Skeletal muscle satellite cell (primary cell): ENCODE data around the gene SH3BP4.

ENCODE experiments used
- H3K27me3 ChIP-seq: 2 replicates; pipeline ENCODE4 v1.7.0; 2013; ENCODE audit warnings: low read length; ENCODE audit not compliant: control insufficient read depth, insufficient read depth
- H3K36me3 ChIP-seq: 2 replicates; pipeline ENCODE4 v1.7.0; 2013; ENCODE audit warnings: mild to moderate bottlenecking, control low read depth, low read length; ENCODE audit not compliant: insufficient read depth
- H3K4me1 ChIP-seq: 2 replicates; pipeline ENCODE4 v1.7.0; 2013; ENCODE audit warnings: low read length; ENCODE audit not compliant: control insufficient read depth, insufficient read depth
- H3K4me2 ChIP-seq: 2 replicates; pipeline ENCODE4 v1.7.0; 2013; ENCODE audit warnings: mild to moderate bottlenecking, low read length
- H3K4me3 ChIP-seq: 2 replicates; pipeline ENCODE4 v1.7.0; 2013; ENCODE audit warnings: low read length
- H3K9ac ChIP-seq: 2 replicates; pipeline ENCODE4 v1.7.0; 2013; ENCODE audit warnings: mild to moderate bottlenecking, low read depth, low read length, moderate library complexity
- H3K9me3 ChIP-seq: replicated peaks from 2 replicates; pipeline ENCODE4 v1.7.0; 2013; ENCODE audit warnings: mild to moderate bottlenecking, control low read depth, low read length

Gene SH3BP4

DNA sequence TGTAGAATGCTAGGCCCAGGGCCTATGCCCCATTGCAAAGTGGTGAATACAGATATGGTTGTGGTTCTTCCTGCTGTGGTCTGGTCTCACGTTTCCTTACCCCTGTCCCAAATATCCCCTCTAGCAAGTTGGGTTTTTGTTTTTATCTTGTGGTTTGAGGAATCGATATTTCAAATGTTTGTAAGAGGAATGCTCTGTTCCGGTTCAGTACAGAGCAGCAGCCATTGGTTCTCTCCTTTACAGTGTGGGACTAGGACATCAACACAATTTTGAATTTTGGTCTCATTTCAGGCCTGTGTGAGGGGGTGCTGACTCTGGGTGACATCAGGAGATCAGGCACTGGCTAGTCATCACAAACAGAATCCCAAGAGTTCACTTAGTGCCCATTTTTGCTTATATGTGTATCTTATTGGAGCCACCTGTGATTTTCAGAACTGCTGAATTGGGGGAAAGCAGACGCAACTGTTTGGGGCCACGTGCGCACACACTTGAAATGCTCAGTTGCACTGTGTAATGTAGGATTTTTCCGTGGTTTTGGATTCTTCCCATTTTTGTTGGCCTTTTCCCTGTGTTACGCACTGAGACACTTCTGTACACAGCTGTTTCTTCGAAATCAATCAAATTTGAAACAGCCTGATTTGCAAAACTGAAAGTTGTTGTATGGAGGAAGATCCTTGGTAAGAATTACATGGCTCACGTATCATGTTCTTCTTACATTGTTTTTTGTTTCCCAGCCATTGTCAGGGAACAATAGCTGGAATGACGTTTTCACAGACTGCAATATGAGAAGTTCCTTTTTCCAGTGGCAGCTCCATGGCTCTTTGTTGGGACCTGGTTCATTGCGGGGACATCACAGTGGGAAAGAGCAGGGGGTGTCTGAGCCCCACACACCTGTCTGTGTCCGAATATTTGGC is 8.6 kb downstream of the SH3BP4 start:
- H3K27me3 ChIP-seq = no peaks in the 10 kb centered on the region
- H3K4me2 ChIP-seq = peak overlapping the region; percentile 64
- peaks cover 23% of the 10 kb centered on the region for H3K36me3 ChIP-seq
- H3K9ac ChIP-seq = peak overlapping the region; percentile 23
- peaks cover 72% of the 10 kb centered on the region for H3K4me1 ChIP-seq
- no peak overlapping the region for H3K4me3 ChIP-seq
- no peaks in the 10 kb centered on the region for H3K9me3 ChIP-seq

GRCh38 chr2:234961784-234962183 is 10.0 kb downstream of the SH3BP4 start:
- Histone ChIP-seq H3K9me3 (no peaks in the 10 kb centered on the region), H3K9ac (no peak overlapping the region), H3K36me3 (peaks cover 19% of the 10 kb centered on the region), H3K4me1 (peaks cover 65% of the 10 kb centered on the region), H3K4me2 (no peak overlapping the region), H3K27me3 (no peaks in the 10 kb centered on the region), H3K4me3 (no peak overlapping the region)

DNA sequence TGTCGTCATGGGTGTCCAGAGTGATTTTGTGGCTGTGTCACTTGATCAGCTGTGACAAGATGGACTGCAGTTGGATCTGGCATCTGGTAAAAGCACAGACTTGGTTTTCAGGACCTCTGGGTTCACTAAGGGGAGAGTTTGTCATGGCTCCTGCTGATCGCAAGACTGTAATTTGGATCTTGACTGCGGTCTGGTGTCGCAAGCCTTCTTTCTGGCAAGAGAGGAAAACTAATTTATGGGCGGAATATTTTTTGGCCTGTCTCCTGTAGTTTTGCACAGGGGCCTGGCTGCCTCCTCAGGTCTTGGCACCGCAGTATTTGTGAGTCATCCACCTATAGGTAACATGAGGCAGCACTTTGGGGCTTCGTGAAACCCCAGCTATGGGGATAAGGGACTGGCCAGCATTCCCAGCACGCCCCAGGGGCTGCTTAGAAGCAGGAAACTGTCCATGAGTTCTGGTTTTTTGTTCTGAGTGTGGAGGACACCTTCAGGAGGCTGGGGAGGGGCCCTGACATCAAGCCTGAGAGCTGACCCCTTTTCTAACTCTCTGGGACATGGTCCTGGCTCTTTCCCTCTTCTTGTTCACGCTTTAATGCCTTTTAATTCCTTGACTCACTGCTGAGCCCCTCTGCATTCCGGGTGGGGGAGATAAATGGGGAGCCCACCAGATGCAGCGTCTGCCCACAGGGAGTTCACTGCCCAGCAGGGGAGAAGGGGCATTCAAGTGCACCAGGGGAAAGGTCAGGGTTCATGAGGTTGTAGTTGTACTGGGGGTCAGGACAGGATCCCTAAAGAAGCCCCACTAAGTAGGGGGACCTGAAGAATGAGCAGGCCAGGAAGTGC is 12.2 kb downstream of the SH3BP4 start:
- Histone ChIP-seq H3K4me1 (peaks cover 58% of the 10 kb centered on the region), H3K4me3 (peak overlapping the region; percentile 35), H3K27me3 (no peaks in the 10 kb centered on the region), H3K9me3 (no peaks in the 10 kb centered on the region), H3K4me2 (peak overlapping the region; percentile 76), H3K9ac (peak overlapping the region; percentile 48), H3K36me3 (peaks cover 24% of the 10 kb centered on the region)

DNA sequence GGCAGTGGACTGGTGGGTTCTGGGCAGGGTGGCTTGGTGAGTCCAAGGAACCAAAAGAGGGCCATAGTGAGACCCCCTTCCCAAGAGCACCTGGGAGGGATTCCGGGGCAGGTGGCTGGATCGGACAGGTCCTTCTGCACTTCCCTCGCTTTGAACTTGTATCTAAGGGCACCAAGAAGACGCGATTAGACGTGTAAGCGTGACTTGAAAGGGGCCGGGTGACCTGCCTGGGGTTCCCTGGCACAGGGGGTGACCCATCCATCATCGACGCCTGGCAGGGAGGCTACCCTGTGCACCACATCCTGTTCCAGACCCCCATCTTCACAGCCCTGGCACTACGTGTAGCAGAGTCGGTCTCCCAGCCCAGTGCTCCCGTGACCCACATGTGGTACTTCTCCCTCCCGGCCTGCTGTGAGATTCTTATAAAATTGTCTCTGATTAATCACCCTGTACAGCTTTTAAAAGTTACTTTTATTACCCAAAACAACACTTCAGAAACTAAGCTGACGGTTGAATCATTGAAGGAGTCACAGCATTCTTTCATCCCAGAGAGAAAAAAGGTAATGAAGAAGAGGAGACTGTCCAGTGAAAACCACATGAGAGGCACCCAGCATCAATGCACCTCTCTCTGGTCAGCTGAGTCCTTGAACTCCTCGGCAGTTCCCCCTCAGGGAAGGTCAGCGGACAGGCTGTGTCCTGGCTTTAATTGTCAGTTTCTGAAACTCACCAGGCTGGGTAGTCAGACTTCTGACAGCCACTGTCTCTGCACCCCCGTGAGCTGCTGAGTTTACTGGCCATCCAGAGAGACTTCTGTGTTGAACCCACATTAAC is 13.0 kb downstream of the SH3BP4 start:
- H3K36me3 ChIP-seq = peaks cover 30% of the 10 kb centered on the region
- no peaks in the 10 kb centered on the region for H3K27me3 ChIP-seq
- H3K9me3 ChIP-seq = no peaks in the 10 kb centered on the region
- peaks cover 66% of the 10 kb centered on the region for H3K4me1 ChIP-seq
- H3K4me3 ChIP-seq = no peak overlapping the region
- H3K4me2 ChIP-seq = peak overlapping the region; percentile 76
- peak overlapping the region; percentile 48 for H3K9ac ChIP-seq

GRCh38 chr2:234966340-234966739 is 14.5 kb downstream of the SH3BP4 start:
- no peaks in the 10 kb centered on the region for H3K27me3 ChIP-seq
- peaks cover 35% of the 10 kb centered on the region for H3K36me3 ChIP-seq
- H3K4me1 ChIP-seq = peaks cover 64% of the 10 kb centered on the region
- H3K4me2 ChIP-seq = no peak overlapping the region
- no peak overlapping the region for H3K4me3 ChIP-seq
- no peaks in the 10 kb centered on the region for H3K9me3 ChIP-seq
- no peak overlapping the region for H3K9ac ChIP-seq

DNA sequence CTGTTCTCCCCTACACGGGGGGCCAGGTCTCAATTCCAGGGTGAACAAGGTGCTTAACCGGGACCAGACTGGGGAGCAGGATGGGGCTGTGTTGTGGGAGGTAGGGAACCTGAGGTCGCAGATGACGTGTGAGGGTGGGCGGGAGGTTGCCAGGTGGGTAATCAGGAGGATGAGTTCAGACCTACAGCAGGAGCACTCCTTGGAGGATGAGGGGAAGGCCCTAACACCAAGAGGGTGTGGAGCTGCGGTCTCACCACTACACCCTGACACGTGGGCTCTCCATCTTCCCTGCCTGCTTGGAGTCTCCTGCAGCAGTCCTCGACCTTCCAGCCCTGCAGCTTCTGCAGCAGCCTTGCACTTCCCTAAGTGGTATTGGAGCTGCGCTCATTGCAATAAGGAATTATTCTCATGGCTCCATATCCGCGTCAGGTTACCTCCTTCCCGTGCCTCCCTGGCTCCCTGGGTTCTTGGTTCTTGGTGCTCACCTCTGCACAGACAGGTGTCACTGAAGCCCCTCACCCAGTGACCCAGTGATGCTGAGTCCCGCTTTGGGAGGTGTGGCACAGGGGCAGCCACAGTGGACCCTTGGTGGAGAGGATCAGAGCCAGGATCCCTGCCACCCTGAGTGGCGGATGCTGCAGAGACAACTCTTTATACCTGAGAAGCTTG is 15.5 kb downstream of the SH3BP4 start:
- Histone ChIP-seq H3K4me1 (peaks cover 66% of the 10 kb centered on the region), H3K9ac (no peak overlapping the region), H3K27me3 (no peaks in the 10 kb centered on the region), H3K9me3 (no peaks in the 10 kb centered on the region), H3K4me2 (no peak overlapping the region), H3K36me3 (peaks cover 35% of the 10 kb centered on the region), H3K4me3 (no peak overlapping the region)

- H3K4me2 ChIP-seq = no peak overlapping the region
- peaks cover 70% of the 10 kb centered on the region for H3K4me1 ChIP-seq
- H3K27me3 ChIP-seq = no peaks in the 10 kb centered on the region
- no peaks in the 10 kb centered on the region for H3K9me3 ChIP-seq
- H3K9ac ChIP-seq = no peak overlapping the region
- no peak overlapping the region for H3K4me3 ChIP-seq
- H3K36me3 ChIP-seq = peaks cover 35% of the 10 kb centered on the region
These were observed 16.0 kb downstream of the SH3BP4 start for GRCh38 chr2:234967870-234968208.

GRCh38 chr2:234968631-234969305 is 17.0 kb downstream of the SH3BP4 start:
- no peaks in the 10 kb centered on the region for H3K9me3 ChIP-seq
- H3K9ac ChIP-seq = no peak overlapping the region
- H3K36me3 ChIP-seq = peaks cover 34% of the 10 kb centered on the region
- no peak overlapping the region for H3K4me3 ChIP-seq
- no peaks in the 10 kb centered on the region for H3K27me3 ChIP-seq
- peak overlapping the region; percentile 22 for H3K4me2 ChIP-seq
- peaks cover 68% of the 10 kb centered on the region for H3K4me1 ChIP-seq

DNA sequence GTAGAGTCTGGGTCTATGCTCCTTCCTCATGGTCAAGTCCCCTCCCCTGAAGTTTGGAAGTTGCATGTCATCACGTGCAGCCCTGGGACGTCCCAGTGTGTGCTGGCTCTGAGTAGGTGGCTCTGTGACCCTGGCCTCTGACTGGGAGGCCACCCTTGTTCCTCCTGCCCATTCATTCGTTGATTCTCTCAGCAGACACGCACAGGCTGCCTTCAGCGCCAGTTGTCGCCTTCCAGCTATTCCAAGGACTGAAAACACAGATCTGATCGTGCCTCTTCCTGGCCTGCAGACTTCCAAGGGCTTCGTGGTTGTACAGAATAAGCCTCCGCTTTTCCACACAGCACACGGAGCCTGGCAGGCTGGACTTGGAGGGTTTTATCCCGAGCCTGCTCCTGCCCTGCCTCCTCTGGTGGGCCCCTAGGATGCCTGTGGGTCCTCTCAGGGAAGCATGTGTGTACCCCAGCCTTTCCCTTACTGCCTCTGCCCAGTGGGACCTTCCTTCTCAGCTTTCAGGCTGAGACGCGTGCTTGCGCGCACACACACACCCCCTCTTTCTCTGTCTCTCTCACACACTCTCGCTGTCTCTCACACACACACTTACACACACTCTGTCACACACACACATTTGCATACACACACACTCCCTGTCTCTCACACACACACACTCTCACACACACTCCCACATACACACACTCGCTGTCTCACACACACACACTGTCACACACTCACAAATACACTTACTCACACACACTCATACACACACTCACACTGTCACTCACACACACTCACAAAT is 17.7 kb downstream of the SH3BP4 start:
- Histone ChIP-seq H3K9ac (no peak overlapping the region), H3K4me1 (peaks cover 64% of the 10 kb centered on the region), H3K27me3 (no peaks in the 10 kb centered on the region), H3K36me3 (peaks cover 36% of the 10 kb centered on the region), H3K9me3 (no peaks in the 10 kb centered on the region), H3K4me2 (peak overlapping the region; percentile 22), H3K4me3 (no peak overlapping the region)

DNA sequence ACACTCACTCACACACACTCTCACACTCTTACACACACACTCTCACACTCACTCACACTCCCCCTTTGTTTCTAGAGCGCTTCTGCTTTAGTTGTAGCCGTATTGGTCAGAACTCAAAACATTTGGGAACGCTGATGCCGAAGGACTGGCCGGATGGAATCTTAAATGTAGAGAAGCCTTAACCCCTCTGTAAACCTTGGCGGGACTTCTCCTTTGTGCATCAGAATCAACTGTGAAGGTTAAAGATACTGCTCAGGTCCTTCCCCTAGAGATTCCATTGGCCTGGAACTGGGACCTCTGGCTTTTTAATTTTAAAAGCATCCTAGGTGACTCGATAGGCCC is 18.3 kb downstream of the SH3BP4 start:
- no peak overlapping the region for H3K9ac ChIP-seq
- H3K36me3 ChIP-seq = peaks cover 34% of the 10 kb centered on the region
- H3K4me2 ChIP-seq = peak overlapping the region; percentile 8
- H3K9me3 ChIP-seq = no peaks in the 10 kb centered on the region
- no peaks in the 10 kb centered on the region for H3K27me3 ChIP-seq
- no peak overlapping the region for H3K4me3 ChIP-seq
- peaks cover 64% of the 10 kb centered on the region for H3K4me1 ChIP-seq
